GM21360 (cell line): ENCODE results near the gene AKT1.
"Not testable (repeated sequence)": the region's sequence is repeated elsewhere in the genome, so short reads cannot be mapped to it uniquely, and the experiment has no call there.

ENCODE experiments used
- ATAC-seq: cut with Tn5 transposase; IDR thresholded peaks from one replicate; pipeline ENCODE4 v1.9.1; 2021; ENCODE audit warnings: mild to moderate bottlenecking, moderate library complexity; ENCODE audit not compliant: unreplicated experiment

The AKT1 gene

GRCh38 chr14:104819361-104819781, 23.8 kb upstream of the AKT1 start:
- ATAC-seq = no peak

GRCh38 chr14:104818714-104819161, 23.2 kb upstream of the AKT1 start:
- no peak for ATAC-seq

GRCh38 chr14:104817930-104818713, 22.6 kb upstream of the AKT1 start:
- ATAC-seq = no peak

GRCh38 chr14:104816616-104816884, 21.0 kb upstream of the AKT1 start:
- ATAC-seq = no peak

- ATAC-seq = not testable (repeated sequence)
These were observed 19.2 kb upstream of the AKT1 start for GRCh38 chr14:104814701-104815100.

GRCh38 chr14:104813286-104813685, 17.7 kb upstream of the AKT1 start:
- no peak for ATAC-seq

GRCh38 chr14:104810316-104810715, 14.8 kb upstream of the AKT1 start:
- no peak for ATAC-seq

GRCh38 chr14:104808456-104808855, 12.9 kb upstream of the AKT1 start:
- no peak for ATAC-seq

- ATAC-seq = no peak
These were observed 11.3 kb upstream of the AKT1 start for GRCh38 chr14:104806625-104807465.

GRCh38 chr14:104805941-104806624, 10.5 kb upstream of the AKT1 start:
- ATAC-seq = no peak

- no peak for ATAC-seq
These were observed 9.8 kb upstream of the AKT1 start for GRCh38 chr14:104805326-104805678.

- ATAC-seq = no peak
These were observed 9.2 kb upstream of the AKT1 start for GRCh38 chr14:104804481-104805325.

- no peak for ATAC-seq
These were observed 8.4 kb upstream of the AKT1 start for GRCh38 chr14:104803912-104804410.

GRCh38 chr14:104803280-104803911, 7.8 kb upstream of the AKT1 start:
- no peak for ATAC-seq

GRCh38 chr14:104802394-104803184, 7.0 kb upstream of the AKT1 start:
- no peak for ATAC-seq

- no peak for ATAC-seq
These were observed 6.2 kb upstream of the AKT1 start for GRCh38 chr14:104801520-104802393.

GRCh38 chr14:104800771-104801519, 5.4 kb upstream of the AKT1 start, which contains the start of gene ZBTB42:
TSS of gene ZBTB42 (plus strand) at chr14:104801101. CDS start at chr14:104801198, 97 bp downstream.
- peak; percentile 33 for ATAC-seq
